Adrenal gland (tissue), 5 donors: Measurements from ENCODE around the gene SBF2.

Experiments used
- CTCF ChIP-seq, 6 experiments: fragments of 450-650 bp in 4 of 6; fragments of 200-600 bp in 2 of 6; sonication (generic) in 1 of 6; IDR thresholded peaks; 1 replicate in 5 of 6; 2 replicates in 1 of 6; pipeline versions ENCODE4 v1.5.1 to v1.8.0; 2016 to 2021; ENCODE audit warnings: antibody characterized with exemption in 6 of 6, mild to moderate bottlenecking in 2 of 6, moderate library complexity in 1 of 6
- POLR2A ChIP-seq, 2 donors: fragments of 450-650 bp; IDR thresholded peaks; one replicate each; pipeline ENCODE4 v1.6.1; 2017; ENCODE audit warnings: antibody characterized with exemption in 2 of 2, mild to moderate bottlenecking in 2 of 2, moderate library complexity in 1 of 2
- donor health status: DM: no; HTN: no; CAD: no.

DNA sequence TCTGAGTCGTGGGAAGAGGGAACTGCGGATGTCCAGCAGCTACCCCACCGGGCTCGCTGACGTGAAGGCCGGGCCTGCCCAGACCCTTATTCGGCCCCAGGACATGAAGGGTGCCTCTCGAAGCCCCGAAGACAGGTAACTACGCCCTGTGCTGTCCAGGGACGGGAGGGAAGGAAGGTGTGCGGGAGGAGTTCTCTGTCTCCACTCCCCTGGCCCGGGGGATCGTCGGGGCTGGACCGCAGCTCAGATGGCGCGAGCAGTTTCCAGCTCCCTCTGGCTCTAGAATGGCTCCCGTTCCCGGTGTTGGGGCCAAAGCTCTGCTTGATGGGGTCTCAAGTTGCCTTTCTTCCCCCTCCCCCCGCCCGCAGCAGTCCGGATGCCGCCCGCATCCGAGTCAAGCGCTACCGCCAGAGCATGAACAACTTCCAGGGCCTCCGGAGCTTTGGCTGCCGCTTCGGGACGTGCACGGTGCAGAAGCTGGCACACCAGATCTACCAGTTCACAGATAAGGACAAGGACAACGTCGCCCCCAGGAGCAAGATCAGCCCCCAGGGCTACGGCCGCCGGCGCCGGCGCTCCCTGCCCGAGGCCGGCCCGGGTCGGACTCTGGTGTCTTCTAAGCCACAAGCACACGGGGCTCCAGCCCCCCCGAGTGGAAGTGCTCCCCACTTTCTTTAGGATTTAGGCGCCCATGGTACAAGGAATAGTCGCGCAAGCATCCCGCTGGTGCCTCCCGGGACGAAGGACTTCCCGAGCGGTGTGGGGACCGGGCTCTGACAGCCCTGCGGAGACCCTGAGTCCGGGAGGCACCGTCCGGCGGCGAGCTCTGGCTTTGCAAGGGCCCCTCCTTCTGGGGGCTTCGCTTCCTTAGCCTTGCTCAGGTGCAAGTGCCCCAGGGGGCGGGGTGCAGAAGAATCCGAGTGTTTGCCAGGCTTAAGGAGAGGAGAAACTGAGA, 12.2 kb upstream of the SBF2 start:
- TF ChIP-seq CTCF (IDR thresholded peaks at IDR 0.05) (no peak), POLR2A (IDR thresholded peaks at IDR 0.05) (no peak)
